Adrenal gland (tissue), 5 donors: ENCODE data around the gene CARD10.

ENCODE experiments used
- CTCF ChIP-seq, 6 experiments: fragments of 450-650 bp in 4 of 6; fragments of 200-600 bp in 2 of 6; sonication (generic) in 1 of 6; IDR thresholded peaks; 1 replicate in 5 of 6; 2 replicates in 1 of 6; pipeline versions ENCODE4 v1.5.1 to v1.8.0; 2016 to 2021; ENCODE audit warnings: antibody characterized with exemption in 6 of 6, mild to moderate bottlenecking in 2 of 6, moderate library complexity in 1 of 6
- POLR2A ChIP-seq, 2 donors: fragments of 450-650 bp; IDR thresholded peaks; one replicate each; pipeline ENCODE4 v1.6.1; 2017; ENCODE audit warnings: antibody characterized with exemption in 2 of 2, mild to moderate bottlenecking in 2 of 2, moderate library complexity in 1 of 2
- donor health status: DM: no; HTN: no; CAD: no.

GRCh38 chr22:37483050-37483449, 36.2 kb downstream of the CARD10 start:
- TF ChIP-seq CTCF (IDR thresholded peaks at IDR 0.05) (no peak), POLR2A (IDR thresholded peaks at IDR 0.05) (no peak)
